Suprapubic skin (tissue), 4 donors: Measurements from ENCODE around the gene UGT3A2.

Experiments
- EP300 ChIP-seq: sonication (generic); formaldehyde crosslinking; IDR thresholded peaks from one replicate; pipeline ENCODE4 v1.6.1; 2017; ENCODE audit warnings: antibody characterized with exemption
- POLR2A ChIP-seq, 2 donors: fragments of 450-650 bp; IDR thresholded peaks; one replicate each; pipeline ENCODE4 v1.6.1; 2017; ENCODE audit warnings: antibody characterized with exemption in 2 of 2, mild to moderate bottlenecking in 2 of 2, moderate library complexity in 2 of 2
- POLR2AphosphoS5 ChIP-seq, 3 donors: sonication (generic); formaldehyde crosslinking; IDR thresholded peaks; one replicate each; pipeline ENCODE4 v1.6.1; 2017; ENCODE audit warnings: antibody characterized with exemption in 3 of 3
- TF ChIP-seq, protein P1 (sequence below), 2 donors: fragments of 200-600 bp in 1 of 2; fragments of 450-650 bp in 1 of 2; sonication (generic) in 1 of 2; IDR thresholded peaks; one replicate each; pipeline ENCODE4 v1.5.1; 2016 to 2019; ENCODE audit warnings: antibody characterized with exemption in 2 of 2, mild to moderate bottlenecking in 1 of 2, moderate library complexity in 1 of 2

DNA sequence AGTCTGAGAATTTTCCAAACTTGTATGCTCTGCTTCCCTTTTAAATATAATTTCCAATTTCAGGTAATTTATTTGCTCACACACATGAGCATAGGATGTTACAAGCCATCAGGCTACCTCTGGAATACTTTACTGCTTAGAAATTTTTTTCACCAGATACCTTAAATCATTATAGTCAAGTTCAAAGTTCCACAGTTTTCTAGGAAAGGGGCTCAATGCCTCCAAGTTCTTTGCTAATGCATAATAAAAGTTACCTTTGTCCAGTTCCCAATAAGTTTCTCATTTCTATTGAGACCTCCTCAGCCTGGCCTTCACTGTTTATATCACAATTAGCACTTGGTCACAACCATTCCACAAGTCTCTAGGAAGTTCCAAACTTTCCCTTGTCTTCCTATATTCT is 59.3 kb downstream of the UGT3A2 start:
- TF ChIP-seq, protein P1, sequence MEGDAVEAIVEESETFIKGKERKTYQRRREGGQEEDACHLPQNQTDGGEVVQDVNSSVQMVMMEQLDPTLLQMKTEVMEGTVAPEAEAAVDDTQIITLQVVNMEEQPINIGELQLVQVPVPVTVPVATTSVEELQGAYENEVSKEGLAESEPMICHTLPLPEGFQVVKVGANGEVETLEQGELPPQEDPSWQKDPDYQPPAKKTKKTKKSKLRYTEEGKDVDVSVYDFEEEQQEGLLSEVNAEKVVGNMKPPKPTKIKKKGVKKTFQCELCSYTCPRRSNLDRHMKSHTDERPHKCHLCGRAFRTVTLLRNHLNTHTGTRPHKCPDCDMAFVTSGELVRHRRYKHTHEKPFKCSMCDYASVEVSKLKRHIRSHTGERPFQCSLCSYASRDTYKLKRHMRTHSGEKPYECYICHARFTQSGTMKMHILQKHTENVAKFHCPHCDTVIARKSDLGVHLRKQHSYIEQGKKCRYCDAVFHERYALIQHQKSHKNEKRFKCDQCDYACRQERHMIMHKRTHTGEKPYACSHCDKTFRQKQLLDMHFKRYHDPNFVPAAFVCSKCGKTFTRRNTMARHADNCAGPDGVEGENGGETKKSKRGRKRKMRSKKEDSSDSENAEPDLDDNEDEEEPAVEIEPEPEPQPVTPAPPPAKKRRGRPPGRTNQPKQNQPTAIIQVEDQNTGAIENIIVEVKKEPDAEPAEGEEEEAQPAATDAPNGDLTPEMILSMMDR (IDR thresholded peaks at IDR 0.05): no peak
- TF ChIP-seq EP300: no peak
- no peak for TF ChIP-seq POLR2A (IDR thresholded peaks at IDR 0.05)
- TF ChIP-seq POLR2AphosphoS5 (IDR thresholded peaks at IDR 0.05): no peak
